CD4-positive, alpha-beta T cell treated with Interleukin-10 for 1 hour (primary cell): ENCODE data around the gene ITGB4.

Experiments used
- DNase-seq: peaks from one replicate; pipeline ENCODE4 v3.0.0-alpha.2; 2020

The ITGB4 gene

DNA sequence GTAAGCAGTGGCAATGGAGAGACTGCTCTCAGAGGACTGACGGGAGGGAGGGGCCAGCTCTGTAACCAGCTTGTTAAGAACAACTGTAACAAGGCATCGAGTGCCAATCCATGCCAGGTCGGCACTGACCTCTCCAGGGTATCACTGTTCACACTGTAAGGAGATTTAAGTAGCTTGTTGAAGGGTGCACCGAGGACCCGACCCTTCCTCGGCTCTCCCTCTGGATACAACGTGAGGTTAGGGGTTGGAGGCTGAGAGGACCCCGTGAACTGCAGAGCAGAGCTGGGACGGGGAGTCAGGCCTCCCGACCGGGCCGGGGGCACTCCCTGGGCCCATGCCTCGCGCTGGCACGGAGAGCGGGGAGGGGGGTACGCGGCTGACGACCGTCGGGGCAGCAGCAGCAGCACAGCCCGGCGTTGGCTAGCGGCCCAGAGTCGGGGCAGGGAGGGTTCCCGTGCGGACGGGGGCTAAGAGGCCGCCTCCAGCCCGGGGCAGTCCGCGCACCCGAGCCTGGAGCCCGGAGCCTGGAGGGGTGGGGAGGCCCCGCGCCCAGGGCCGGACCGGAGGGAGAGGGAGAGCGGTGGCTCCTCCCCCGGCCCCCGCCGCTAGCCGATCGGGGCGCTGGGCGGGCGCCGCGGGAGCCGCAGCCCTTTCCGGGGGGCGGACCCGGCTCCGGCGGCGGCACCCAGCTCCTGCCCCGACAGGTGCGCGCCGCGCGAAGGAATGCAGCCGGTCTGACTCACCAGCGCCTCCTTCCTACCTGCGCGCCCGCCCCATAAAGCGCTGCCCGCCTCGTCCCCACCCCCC is at the start of gene ITGB4:
Gene ITGB4, plus strand, starts transcription at position 804 of the 807 bp plus-strand sequence. CDS start 3,245 bp downstream, outside the sequence.
- DNase-seq, result peak; percentile 74

- DNase-seq, result no peak
These were observed 49.2 kb upstream of the ITGB4 start for GRCh38 chr17:75672011-75672410.

DNA sequence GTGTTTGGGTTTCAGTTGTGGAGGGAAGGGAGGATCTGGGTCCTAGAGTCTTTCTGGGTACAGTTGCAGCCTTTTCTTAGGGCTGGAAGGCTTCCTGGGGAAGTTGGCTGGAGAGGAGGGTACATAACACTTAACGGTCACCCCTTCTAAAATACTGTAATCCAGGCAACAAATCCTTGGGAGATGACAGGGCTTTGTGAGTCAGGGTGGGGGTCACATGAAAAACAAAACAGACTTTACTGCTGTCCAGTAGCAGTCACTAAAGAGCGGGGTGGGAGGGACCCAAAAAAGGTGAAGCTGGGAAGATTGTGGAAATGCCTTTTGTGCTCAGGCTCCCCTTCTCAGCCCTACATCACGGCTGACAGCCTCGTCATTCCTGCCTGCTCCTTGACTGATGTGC is 47.8 kb upstream of the ITGB4 start:
- no peak for DNase-seq

- no peak for DNase-seq
These were observed 44.8 kb upstream of the ITGB4 start for GRCh38 chr17:75676461-75676860.

GRCh38 chr17:75679706-75680211 is 41.5 kb upstream of the ITGB4 start:
- DNase-seq, result no peak

- DNase-seq, result no peak
These were observed 40.8 kb upstream of the ITGB4 start for GRCh38 chr17:75680431-75680830.

DNA sequence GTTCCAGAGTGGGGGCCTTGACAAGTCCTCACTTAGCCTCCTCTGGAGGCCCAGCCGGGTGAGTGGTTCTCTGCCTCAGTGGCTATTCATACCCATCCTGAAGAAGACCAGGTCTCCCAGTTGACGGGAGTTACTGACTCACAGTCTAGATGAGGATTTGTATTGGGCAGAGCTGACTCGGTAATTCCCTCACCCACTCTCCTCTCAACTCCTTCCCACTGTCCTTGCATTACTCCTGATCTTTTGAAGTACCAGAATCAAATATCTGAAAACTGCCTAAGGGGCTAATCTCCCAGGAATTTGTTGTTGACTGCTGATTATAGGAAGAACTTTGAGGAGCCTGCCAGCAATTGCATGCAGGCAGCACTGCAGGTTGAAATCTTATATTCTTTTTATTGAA is 40.0 kb upstream of the ITGB4 start:
- no peak for DNase-seq

GRCh38 chr17:75683583-75683982 is 37.7 kb upstream of the ITGB4 start:
- DNase-seq, result no peak

DNA sequence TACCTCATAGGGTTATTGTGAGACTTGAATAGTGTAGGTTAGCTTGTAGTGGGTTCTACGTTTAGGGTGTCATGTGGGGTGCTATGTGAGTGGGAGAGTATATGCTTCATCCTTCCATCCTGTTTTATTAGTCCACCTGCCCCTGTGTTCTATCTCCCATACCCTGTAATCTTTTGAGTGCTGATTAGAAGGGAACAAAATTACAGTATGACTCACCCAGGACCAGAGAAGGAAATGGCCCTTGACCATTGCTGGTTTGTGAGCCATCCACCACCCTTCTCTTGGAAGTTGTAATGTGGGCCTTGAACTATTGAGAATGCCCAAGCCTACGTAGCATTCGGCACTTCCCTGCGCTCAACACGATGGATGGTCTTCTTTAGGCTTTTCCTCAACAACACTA is 37.0 kb upstream of the ITGB4 start:
- no peak for DNase-seq

GRCh38 chr17:75684924-75685323 is 36.3 kb upstream of the ITGB4 start:
- DNase-seq, result no peak

DNA sequence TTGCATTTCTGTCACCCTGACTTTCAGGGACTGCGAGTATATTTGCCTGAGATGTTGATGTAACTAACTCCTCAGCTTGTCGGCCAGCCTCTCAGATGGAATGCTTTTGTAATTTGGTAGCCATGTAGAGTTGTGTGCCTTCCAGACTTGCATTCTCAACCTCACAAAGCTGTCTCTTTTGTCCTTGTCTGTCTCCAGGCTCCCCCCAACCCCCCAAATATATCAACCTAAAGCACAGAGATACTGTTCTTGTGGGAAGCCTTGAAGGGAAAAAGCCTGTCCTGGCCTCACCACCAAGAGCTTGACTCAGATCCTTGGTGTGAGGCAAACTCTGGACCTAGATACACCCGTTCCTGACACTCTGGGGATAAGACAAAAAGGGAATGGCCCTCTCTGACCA is 35.8 kb upstream of the ITGB4 start:
- no peak for DNase-seq

DNA sequence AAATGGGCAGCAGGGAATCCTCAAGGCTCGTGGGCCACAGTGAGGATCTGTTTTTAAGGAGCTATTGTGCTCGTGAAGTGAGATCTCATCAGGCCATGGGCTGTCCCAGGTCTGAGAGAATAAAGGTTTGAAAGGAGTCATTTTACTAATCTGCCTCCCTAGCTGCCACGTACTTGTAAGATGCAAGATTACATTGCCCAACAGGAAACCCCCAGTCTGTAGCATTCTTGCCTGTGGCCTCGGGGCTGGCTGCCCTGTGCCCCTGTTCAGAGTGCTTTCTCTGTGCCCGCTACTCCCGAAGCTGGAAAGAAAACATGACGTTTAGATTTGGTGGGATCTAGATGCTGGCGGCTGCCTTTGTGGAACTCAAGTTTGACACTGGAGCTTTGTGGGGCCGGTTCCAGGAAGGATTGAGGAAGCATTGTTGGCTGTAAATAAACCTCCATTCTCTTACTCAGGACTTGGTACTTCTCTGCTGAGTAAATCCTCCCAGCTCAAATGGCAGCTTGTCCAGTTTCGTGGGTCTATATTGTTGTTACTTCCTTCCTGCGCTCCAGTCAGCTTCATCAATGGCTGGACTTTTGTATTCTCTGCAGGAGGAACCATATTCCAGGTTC is 32.9 kb upstream of the ITGB4 start:
- DNase-seq, result no peak

DNA sequence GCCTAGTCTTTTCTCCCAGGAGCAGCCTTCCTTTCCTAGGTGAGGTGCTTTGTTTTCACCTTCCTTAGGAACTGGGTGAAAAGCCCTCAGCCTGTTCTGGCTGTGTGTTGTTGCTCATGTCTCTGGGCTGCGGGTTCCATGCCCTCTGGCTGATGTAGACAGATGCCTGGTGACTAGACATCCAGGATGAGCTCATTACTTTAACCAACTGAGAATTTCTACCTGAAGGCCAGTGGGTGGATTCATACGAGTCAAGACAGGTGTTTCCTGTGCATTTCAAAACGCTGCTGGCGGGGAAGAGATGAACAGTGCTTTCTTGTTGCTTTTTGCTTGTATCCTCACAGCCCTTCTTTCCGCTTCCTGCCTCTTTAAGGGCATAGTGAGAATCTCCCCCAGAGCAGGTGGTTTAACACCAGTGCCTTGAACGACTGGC is 31.8 kb upstream of the ITGB4 start:
- peak; percentile 52 for DNase-seq

DNA sequence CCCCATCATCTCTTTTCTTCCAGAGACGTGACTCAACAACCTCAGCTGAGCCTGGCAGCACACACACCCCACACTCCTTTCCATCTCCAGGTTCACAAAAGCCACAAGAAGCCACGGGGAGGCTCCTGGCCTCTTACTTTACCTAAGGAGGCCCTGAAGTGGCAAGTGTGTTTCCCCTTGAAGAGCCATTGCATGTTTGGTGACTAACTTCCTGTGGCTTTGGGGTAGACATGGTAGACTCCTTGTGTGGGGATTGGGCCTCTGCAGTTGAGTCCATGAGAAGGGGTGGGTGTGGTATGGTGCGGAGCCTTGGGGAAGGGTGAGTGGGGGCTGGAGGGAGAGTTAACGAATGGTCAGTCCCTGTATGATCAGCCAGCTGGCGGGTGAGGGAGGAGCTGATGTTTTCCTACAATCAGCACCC is 29.9 kb upstream of the ITGB4 start:
- no peak for DNase-seq

DNA sequence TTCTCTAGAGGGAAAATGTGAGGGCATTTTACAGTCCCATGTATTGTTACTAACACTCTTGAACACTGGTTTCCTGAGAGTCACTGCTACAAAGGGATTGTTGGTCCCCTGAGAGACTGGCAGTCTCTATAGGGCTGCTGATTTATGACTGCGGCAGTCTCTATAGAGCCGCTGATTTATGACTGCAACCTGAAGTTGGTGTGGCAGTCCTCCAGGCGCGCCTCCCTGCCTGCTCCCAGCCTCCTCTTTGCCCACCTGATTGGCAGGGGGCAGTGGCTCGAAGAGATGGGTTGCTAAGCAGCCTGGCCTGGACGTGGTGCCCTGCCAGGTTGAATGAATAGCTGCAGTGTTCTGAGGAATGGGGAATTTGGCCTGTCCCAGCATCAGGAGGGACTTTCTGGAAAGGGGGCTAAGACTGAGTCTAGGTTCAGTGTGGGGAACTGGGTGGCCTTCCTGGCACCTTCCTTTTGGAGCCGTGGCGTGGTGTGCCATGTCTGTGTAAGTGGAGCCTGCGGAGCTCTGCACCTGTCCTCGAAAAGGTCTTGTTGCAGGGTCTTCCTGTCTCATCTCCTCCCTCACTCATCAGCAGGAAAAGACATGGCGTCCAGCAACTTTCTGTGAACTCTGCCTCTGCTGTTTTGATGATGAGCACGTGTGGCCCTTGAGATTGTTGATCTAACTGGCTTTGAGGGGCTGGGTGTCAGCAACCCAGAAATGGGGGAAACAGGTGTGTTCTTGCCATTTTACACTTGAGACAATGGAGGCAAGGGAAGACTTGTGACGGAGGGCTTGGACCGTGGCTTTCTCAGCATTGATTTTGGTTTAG is 29.2 kb upstream of the ITGB4 start:
- DNase-seq, result no peak

DNA sequence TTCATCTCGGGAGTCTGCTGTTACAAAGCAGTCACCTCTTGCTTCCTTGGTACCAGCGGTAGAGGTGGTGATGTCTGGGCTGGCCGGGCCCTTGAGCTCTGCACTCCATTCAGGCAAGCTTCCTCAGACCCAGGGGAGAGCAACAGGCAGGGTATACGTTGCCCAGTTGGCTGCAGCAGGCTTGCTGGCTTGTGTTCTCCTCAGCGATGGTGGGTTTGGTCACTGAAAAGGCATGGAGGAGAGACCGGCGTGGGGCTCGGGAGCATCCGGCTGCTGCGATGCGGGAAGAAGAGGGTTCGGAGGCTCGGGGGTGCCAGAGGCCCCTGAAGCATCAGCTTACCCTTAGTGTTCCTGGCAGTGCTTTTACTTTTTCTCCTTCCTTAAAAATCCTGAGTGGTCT is 28.3 kb upstream of the ITGB4 start:
- no peak for DNase-seq

- no peak for DNase-seq
These were observed 27.5 kb upstream of the ITGB4 start for GRCh38 chr17:75693500-75694481.

- DNase-seq, result no peak
These were observed 26.7 kb upstream of the ITGB4 start for GRCh38 chr17:75694536-75694935.

DNA sequence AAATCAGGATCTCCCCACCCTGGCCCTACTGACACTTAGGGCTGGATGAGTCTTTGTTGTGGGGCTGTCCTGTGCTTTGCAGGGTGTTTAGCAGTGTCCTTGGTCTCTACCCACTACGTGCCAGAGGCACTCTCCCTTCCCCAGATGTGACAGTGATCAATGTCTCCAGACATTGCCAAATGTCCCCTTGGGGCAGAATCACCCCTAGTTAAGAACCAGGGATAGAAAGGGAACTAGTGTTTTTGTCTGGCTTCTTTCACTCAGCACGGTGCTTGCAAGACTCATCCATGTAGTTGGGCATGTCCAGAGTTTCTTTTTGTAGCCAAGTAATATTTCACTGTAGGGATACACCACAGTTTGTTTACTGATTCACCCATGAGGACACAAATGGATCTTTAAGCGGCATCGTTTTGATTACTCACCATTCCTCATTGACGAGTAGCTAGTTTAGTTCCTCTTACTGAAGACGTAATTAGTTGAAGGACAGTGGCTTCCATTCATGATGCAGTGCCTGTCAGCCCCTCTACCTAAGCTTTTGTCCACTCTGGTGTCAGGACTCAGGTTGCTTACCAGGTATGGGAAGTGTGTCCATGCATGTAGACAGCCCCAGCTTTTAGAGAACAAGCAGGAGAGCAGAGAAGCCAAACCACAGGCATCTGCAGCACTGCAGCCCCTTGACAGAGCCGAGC is 26.0 kb upstream of the ITGB4 start:
- DNase-seq, result no peak

GRCh38 chr17:75695830-75696271 is 25.4 kb upstream of the ITGB4 start:
- DNase-seq, result no peak

DNA sequence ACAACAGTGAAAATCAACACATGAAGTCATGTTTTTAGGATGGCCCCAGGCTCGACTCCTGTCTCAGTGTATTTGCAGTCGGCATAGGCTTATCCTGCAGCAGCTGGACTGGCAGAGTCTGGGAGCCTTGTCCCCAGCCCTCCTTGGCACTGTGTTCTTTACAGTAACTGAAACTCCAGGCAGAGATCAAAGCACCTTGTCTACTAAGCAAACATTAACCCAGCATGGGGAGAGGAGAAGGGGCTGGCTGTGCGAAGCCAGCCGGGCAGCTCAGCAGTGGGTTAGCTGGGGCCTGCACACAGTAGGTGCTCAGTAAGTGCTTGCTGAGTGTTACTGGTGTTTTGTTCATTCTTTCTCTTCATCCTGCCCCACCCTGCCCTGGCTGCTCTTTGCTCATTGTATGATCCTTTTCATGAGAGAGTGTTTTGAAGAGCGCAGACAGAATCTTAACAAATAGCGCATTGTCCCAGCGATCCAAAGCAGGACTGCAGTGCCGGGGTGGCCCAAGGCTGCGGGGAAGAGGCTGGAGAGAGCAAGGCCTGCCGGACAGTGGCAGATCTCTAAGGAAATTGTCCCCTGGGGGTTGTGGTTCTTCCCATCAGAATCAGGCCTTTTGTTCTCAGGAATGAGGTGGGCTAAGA is 23.5 kb upstream of the ITGB4 start:
- DNase-seq, result no peak
